ENCODE results near the gene MTCL1. TPM values are rescaled to one million over a fixed set of nuclear protein-coding genes. Genes with fewer than 3 reads are reported as not detected.
A peak's percentile ranks its signal among the peaks of the same experiment; 100 is the strongest.

MTCL1 gene
- total RNA-seq, 1 donor from 2014 or later = 7.7 TPM

DNA sequence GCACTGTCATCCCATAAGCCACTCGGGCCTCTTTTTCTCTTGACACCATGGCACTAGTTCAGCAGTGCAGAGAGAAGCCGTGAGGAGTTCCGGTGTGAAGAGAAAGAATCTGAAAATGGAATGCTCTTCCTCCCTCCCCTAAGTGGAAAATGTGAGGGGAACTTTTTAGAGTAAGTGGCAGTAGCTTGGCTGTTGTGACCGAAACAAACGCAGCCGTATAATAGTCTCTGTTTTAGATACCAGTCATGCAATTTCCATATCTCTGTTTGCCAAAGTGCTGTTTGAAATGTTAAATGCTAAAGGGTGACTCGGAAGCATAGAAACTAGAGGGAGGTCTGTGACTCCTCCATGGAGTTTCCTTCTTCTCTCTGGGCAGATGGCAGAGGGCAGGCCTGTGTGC lies 122.9 kb downstream of the MTCL1 start:
- DNase-seq (ENCODE audit: low read depth in 2 of 2) = peak in 1 of 2 donors; percentile 34

DNA sequence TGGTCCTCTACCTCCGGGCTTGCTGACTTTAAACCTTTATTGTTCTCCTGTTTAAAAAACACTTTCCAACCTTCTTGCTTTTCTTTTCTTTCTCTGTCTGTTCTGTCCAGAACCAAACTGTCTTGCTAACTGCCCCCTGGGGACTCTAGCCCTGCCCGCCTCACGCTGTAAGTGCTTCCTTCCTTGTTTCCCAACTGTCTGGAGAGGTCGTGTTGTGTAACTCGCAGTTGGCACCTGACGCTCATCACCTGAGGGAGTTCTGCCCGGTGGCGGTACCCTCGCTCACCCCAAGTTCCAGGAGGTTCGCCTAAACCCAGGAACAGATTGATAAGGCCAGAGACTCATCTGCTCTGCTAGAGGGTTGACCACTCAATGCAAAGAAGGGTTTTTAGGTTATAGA lies 123.4 kb downstream of the MTCL1 start:
- no peak for DNase-seq (ENCODE audit: low read depth in 2 of 2)

DNA sequence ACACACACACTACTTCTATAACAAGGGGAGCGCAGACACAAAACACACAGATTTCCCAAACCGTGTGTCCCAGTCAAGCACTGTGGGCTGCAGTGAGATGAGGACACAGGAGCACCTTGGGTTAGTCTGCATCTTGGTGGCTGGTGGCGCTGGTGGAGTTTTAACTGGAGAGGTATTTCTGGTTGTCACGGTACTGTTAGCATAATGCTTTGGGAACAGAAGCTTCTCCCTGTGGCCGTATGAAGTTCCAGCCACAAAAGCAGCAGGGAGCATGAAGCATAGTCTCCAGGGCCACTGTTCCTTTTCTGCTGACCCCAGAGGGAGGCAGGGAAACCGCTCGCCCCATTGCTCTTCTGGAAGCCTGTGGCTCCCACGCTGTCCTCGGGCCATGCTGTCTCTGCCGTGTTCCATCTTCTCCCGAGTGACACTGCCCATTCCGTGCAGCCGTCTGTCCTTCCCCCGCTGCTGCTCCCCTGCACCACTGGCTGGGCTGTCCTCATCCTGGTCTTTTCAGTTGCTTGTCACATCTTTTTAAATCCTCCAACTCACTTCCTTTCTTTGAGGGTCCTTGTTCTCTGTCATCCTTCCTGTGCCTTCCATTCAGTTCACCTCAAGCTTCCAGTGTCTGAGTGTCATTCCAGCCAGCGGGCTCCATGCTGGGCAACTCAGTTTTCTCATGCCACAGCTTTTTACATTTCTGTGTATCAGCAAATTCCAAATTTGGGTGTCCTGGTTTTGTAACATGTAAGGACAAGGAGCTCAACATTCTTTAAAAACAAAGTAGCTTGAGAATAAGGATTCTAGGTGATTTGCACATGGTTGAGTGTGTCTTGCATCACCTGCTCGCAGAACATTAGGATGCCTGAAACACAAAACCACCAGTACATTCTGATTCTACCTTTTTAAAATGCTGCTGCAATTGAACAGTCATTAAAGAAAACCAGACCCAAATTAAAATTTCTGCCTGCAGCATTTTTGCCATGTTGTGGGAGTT lies 125.0 kb downstream of the MTCL1 start:
- DNase-seq (ENCODE audit: low read depth in 2 of 2) = no peak

DNA sequence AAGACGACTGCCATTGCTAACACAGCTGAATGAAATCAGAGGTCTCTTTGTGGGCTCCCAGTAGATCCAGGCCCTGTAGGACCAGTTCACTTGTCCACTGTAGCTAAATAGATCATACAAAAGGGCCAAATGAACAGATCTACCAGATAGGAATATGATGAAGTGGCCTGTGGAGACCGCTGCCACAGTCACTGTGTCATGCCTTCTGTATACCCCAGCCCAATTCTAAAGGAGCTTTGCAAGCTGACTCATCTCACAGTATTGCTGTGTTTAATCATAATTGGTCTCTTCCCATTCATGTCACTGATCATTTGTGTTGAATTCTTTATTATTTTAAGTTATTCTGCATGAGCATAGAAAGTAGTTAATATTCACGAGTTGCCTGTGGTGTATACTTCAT lies 125.8 kb downstream of the MTCL1 start:
- DNase-seq (ENCODE audit: low read depth in 2 of 2) = no peak

DNA sequence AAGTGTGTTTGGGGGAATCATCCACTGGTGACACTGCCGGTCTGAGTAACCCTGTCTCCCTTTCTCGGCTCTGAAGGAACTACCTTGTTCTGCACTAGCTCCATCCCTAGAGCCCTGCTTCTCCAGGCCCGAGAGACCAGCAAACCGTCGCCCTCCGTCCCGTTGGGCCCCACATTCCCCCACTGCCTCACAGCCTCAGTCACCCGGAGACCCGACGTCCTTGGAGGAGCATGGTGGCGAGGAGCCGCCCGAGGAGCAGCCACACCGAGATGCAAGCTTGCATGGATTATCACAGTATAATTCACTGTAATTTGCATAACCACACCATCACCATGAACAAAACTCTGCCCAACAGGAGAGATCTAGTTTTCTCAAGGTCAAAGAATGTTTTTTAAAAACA lies 126.2 kb downstream of the MTCL1 start:
- no peak for DNase-seq (ENCODE audit: low read depth in 2 of 2)

DNA sequence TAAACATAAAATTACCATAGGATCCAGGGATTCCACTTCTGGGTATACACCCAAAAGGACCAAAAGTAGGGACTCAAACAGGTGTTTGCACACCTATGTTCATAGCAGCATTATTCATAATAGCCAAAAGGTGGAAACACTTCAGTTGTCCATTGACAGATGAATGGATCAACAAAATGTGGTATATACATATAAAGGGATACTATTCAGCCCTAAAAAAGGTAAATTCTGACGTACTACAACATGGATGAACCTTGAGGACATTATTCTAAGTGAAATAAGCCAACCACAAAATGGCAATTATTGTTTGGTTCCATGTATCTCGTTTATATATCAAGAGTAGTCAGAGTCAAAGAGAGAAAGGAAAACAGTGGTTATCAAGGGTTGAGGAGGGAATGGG lies 128.1 kb downstream of the MTCL1 start:
- DNase-seq (ENCODE audit: low read depth in 2 of 2) = no peak

DNA sequence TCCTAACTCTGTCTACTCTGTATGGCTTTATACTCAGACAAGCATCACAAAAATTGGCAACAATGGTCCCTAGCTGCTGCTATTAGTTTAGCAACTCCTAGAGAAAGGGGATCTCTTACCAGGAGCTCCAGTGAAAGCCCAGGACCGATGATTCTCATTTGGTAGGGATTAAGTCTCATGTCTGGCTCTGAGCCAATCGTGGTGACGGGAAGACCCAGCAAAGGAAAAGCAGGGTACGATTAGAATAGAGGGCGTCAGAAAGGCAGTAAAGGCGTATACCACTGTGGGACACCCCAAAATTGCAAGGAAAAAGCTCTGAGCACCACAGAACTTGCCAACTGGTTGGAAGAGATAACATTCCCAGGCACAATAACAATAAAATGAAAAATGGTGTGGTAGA lies 129.5 kb downstream of the MTCL1 start:
- DNase-seq (ENCODE audit: low read depth in 2 of 2) = no peak

DNA sequence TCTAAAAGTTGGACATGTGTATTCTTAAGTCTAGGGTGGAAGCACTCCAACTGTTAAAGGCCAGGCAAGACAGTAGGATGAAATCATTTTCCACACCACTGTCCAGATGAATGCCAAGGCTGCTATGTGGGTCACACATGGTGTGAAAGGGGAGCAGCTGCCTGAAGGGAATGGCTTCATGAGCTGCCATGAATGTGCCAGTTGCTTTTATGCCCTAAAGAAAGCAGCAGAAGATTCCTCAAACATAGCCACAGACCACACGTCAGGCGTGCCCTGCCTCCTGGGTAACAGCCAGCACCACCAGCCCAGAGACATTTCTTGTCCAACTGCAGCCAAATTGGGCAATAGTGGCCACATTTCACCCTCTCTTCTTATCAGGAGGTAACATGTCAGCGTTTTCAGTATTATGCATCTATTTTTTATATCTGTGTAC lies 130.2 kb downstream of the MTCL1 start:
- no peak for DNase-seq (ENCODE audit: low read depth in 2 of 2)

DNA sequence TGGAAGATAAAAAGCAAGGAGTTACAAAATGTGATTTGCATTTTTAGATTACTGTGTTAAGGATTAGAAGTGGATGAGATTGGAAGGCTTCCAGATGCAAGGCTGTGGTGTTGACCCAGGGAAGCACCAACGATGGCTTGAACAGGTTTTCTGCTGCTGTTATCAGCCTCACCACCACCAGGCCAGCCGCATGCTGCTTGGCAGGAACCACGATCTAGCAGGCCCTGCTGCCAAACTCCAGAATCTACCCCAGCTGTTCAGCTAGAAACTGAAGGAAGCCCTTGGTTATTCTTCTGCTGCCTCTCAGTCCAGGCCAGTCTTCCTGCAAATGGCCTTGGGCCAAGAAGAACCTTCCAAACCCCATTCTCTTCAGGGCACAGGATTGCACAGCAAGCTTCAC lies 133.9 kb downstream of the MTCL1 start:
- no peak for DNase-seq (ENCODE audit: low read depth in 2 of 2)

DNA sequence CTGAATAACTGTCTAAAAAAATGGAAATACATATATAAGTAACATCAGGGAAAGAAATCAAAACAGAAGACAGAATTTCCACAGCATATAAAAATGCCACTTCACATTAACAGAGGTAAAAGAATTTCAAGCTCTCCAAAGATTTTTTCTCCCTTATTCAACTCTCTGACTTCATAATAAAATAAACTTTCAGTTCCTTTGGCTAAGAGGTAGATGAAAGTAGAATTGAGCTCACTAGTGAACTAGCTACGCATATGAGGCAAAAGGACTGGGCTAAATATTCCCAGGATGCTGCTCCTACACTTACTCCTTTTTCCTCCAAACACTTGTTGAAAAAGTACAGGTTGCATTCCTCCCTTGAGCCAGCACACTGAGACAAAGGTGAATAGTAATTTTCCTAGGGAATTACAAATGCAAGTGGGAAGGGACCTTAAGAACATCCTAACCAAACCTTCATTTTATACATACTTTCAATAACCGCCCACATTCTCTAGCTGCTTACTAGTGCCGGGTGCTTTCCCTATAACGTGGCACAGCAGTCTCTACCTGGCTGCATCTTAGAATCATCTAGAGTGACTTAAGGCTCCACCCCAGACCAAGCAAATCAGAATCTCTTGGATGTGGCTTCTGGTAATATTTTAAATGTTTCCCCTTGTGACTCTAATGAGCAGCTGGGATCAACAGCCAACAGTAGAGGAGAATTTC lies 136.6 kb downstream of the MTCL1 start:
- no peak for DNase-seq (ENCODE audit: low read depth in 2 of 2)

DNA sequence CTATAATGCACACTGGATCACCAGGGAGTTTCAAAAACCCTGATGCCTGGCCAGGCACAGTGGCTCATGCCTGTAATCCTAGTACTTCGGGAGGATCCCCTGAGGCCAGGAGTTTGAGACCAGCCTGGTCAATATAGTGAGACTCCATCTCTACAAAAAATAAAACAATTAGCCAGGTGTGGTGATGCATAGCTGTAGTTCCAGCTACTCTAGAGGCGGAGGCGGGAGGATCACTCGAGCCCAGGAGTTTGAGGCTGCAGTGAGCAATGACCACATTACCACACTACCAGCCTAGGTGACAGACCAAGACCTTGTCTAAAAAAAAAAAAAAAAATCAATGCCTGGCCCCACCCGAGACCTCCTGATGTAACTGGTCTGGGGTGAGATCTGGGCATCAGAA lies 137.2 kb downstream of the MTCL1 start:
- DNase-seq (ENCODE audit: low read depth in 2 of 2) = no peak

DNA sequence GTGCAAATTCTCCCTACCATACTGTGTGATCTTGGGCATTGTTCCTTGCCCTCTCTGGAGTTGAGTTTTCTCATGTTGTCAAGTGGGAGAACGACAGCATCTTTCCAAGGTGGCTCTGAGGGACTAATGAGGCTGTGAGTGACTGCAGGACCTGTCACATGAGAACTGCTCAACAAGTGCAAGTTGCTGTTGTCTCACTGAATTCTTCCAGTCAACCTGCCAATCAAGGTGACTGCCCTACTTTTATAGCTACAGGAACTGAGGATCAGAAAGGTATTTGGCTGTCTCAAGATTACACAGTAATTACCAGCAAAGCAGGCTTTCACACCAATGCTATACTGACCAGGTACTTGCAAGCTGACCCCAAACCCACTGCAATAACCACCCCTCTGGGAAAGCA lies 137.6 kb downstream of the MTCL1 start:
- DNase-seq (ENCODE audit: low read depth in 2 of 2) = no peak

DNA sequence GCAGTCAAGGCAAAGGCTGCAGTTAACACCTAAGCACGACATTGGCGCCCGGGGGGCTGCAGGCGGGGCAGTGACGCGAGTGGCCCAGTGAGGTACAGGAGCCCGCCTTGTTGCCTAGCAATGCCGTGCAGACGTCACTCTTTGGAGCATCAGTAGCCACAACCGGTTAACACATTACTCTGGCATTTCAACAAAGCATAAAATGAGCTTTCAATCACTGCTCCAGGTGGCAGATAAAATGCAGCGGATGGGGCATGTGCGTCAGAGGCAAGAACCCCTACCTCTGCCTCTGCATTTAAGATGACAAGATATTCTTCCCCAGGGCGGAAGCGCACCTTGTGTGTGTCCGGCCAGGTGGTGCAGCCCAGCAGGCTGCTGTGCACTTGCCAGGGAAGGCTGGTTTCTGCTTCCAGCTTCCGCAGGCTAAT lies 139.4 kb downstream of the MTCL1 start:
- no peak for DNase-seq (ENCODE audit: low read depth in 2 of 2)

DNA sequence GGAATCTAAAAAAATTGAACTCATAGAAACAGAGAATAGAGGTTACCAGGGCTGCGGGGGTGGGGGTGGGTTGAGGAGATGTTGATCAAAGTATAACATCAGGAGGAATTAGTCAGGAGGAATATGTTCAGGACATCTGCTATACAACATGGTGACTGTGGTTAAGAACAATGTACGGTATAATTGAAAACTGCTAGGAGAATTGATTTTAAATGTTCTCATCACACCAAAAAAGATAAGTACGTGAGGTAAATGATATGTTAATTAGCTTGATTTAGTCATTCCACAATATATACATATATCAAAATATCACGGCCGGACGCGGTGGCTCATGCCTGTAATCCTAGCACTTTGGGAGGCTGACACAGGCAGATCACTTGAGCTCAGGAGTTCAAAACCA lies 140.2 kb downstream of the MTCL1 start:
- DNase-seq (ENCODE audit: low read depth in 2 of 2) = no peak

DNA sequence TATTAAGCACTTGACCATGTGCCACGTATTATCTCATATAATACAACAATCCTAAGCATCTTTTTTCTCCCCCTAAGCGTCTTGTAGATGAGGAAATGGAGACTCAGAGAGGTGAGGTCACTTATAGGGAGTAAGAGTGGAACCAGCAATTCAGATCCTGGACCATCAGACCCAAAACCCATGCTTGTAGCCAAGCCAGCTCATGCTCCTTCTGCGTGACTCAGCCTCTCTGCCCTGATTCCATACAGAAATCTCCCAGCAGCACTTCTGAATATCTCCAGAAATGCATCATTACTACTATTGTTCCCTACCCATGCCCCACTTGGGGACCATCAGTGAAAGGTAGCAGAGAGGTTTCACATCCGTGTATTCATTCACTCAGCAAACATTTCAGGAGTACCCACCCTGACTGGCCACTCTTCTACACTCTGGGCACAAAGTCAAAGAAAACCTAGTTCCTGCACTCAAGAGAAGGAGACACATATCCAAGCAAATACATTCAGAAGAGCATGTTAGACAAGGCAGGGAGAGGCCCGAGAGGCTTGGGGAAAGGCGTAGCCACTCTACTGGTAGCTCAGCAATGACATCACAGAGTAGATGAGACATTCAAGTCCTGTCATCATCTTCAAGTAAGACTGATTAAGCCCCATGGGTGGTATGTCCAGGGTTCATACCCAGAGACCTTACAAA lies 141.9 kb downstream of the MTCL1 start:
- DNase-seq (ENCODE audit: low read depth in 2 of 2) = no peak

DNA sequence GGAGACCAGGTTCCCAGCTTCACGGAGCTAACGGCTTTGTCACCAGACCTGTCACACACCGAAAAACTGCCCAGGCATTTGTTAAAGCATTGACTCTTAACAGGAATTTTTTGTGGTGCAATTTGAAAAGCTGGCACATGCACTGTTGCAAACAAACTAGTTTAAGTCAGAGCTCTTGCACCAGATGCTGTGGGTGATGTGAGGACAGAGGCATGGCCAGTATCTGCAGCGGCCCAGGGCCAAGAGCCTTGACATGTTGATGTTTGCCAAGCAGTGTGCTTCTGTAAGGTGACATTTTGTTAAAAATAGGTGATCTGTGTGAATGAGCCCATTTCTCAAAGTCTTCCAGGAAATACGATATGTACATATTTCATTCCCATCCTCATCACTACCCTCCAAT lies 142.5 kb downstream of the MTCL1 start:
- no peak for DNase-seq (ENCODE audit: low read depth in 2 of 2)

DNA sequence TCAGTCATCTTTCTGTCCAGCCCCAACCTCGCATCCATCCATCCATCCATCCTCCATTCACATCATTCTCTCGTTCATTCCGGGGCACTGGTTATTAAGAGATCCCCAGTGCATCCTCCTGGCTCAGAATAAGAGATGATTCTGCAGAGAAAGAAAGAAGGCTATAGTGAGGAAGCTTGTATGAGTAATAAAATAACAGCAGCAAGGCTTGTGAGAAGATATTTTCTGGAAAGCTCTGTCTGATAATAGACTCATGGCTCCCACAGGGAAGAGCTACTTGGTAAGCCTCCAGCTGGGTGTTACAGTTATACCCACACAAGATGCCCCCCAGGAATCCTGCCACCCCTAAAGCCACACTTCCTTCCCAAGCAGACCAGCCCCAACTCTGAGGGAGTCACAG lies 143.2 kb downstream of the MTCL1 start:
- no peak for DNase-seq (ENCODE audit: low read depth in 2 of 2)

DNA sequence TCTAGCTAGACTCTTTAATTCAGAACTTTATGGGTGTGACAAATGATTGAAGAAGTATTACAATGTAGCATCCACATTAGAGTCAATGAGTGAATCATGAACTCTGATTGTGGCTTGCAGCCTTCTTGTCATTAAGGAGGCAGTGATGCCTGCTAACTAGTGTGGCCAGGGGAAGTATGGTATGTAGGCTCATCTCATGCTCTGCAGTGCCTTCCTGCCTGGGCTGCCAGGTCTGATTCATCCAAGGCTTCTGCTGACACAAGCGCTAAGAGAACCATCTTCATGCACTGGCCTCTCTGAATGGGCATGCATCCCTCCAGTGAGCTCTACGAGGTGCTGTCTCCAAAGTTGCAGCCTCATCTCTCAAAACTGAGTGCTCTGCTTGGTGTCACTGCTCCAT lies 144.3 kb downstream of the MTCL1 start:
- DNase-seq (ENCODE audit: low read depth in 2 of 2) = no peak

DNA sequence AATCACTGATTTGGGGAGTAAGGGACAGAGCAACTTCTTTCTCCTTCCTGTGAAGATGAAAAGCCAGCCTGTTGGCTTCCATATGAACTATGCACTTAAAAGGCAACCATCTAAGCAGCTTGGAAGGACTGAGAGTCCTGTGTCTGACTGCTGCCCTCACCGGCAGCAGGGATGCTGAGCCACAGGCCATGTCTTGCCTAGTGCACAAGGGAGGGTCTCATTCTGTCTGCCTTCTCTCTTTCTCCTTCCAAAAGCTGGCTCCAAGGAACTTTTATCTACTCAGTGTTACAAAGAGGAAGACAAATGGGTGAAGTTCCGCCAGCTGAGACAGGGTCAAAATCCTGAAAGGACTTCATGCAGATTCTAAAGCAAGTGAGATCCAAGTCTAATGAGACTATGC lies 146.3 kb downstream of the MTCL1 start:
- DNase-seq (ENCODE audit: low read depth in 2 of 2) = no peak

DNA sequence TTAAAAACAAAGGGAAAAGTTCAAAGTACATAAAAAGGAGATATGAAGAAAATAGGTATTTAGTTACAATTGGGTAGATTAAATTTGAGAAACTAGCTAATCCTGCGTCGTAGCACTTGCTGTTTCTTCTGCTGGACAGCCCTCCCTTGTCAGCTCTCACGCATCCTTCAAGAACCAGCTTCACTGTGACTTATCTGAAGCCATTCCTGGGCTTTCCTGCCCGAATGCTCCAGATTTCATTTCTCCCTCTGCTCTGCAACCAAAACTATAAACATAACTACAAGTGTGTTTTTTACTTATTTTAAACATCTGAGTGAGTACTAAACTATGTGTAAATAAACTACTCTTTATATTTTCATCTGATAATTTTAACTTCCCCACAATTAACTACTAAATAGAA lies 149.2 kb downstream of the MTCL1 start:
- DNase-seq (ENCODE audit: low read depth in 2 of 2) = no peak

DNA sequence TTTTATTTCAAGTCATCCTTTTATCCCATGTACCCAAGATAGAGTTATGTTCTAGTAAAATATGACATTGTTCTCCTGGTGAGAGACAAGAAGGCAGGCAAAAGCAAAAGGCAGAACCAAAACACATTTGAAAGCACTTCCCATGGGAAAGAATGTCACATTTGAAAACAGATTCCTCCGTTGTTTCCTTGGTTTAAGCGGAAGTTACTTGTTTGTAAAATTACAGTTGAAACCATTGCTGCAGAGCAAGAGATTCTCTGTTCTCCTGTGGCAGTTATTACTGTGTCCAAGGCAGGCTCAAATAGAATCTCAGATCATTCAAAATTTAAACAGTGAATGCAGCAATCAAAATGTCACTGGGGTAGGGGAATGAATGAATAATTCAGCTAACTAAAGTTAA lies 149.6 kb downstream of the MTCL1 start:
- DNase-seq (ENCODE audit: low read depth in 2 of 2) = no peak

DNA sequence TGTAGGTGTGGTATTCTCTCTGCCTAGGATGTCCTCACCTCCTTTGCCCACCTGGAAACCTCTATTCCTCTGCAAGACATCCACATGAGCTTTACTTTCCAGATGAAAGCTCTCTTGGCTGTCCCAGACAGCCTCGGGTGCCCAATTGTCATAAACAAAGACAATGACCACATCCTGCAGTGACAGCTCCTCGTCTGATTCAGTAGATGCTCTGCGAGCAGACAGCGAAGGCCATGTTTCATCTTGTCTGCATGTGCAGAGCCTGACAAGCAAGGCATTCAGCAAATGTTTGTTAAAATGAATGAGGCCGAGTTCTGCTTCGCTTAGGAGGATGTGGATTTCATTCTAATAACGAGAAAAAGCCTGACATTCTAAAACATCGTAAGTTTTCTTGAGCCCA lies 150.9 kb downstream of the MTCL1 start:
- no peak for DNase-seq (ENCODE audit: low read depth in 2 of 2)
